GM19463 (cell line): Measurements from ENCODE around the gene IL2RA.

Experiments
- ATAC-seq: cut with Tn5 transposase; IDR thresholded peaks from one replicate; pipeline ENCODE4 v1.9.1; 2021; ENCODE audit warnings: mild to moderate bottlenecking, moderate library complexity; ENCODE audit not compliant: unreplicated experiment

The IL2RA gene

GRCh38 chr10:6061056-6061455 lies 1.1 kb downstream of the IL2RA start:
- no peak for ATAC-seq

- ATAC-seq, result no peak
Measured at GRCh38 chr10:6059506-6059905, 2.7 kb downstream of the IL2RA start.

GRCh38 chr10:6058682-6059475 lies 3.3 kb downstream of the IL2RA start:
- peak; percentile 30 for ATAC-seq

GRCh38 chr10:6056411-6057135 lies 5.6 kb downstream of the IL2RA start:
- no peak for ATAC-seq

GRCh38 chr10:6055929-6056328 lies 6.2 kb downstream of the IL2RA start:
- ATAC-seq, result no peak

- no peak for ATAC-seq
Measured at GRCh38 chr10:6054884-6055283, 7.3 kb downstream of the IL2RA start.

GRCh38 chr10:6053816-6054631 lies 8.1 kb downstream of the IL2RA start:
- ATAC-seq, result no peak

- no peak for ATAC-seq
Measured at GRCh38 chr10:6053303-6053702, 8.9 kb downstream of the IL2RA start.

GRCh38 chr10:6052247-6053221 lies 9.6 kb downstream of the IL2RA start:
- peak; percentile 24 for ATAC-seq

GRCh38 chr10:6050801-6051445 lies 11.2 kb downstream of the IL2RA start:
- peak; percentile 60 for ATAC-seq

- ATAC-seq, result no peak
Measured at GRCh38 chr10:6049031-6049400, 13.2 kb downstream of the IL2RA start.

- ATAC-seq, result no peak
Measured at GRCh38 chr10:6048281-6049030, 13.7 kb downstream of the IL2RA start.

GRCh38 chr10:6047847-6048246 lies 14.3 kb downstream of the IL2RA start:
- ATAC-seq, result no peak

GRCh38 chr10:6046773-6047611 lies 15.2 kb downstream of the IL2RA start:
- no peak for ATAC-seq

GRCh38 chr10:6045878-6046772 lies 16.0 kb downstream of the IL2RA start:
- no peak for ATAC-seq

- ATAC-seq, result no peak
Measured at GRCh38 chr10:6045314-6045848, 16.8 kb downstream of the IL2RA start.

GRCh38 chr10:6044751-6045313 lies 17.3 kb downstream of the IL2RA start:
- ATAC-seq, result peak; percentile 49
